Omental fat pad (tissue), 4 donors: Measurements from ENCODE around the gene HECTD3. TPM values are rescaled to one million over a fixed set of nuclear protein-coding genes. Genes with fewer than 3 reads are reported as not detected.
"Not testable (repeated sequence)": the region's sequence is repeated elsewhere in the genome, so short reads cannot be mapped to it uniquely, and the experiment has no call there.

Source experiments
- ATAC-seq: fragments of 150-250 bp; one replicate; pipeline ENCODE4 v1.9.1; 2016; ENCODE audit warnings: mild to moderate bottlenecking, moderate library complexity; ENCODE audit not compliant: low FRiP score
- DNase-seq: peaks from one replicate; pipeline ENCODE4 v3.0.0-alpha.2; 2019; ENCODE audit warnings: low spot score
- total RNA-seq, 4 donors: library from RNA; depleted of rRNA; stranded (reverse); fragments of >200 nt; gene quantifications; one replicate each; pipeline ENCODE4 v1.1.0, GENCODE V29; 2016
- TF ChIP-seq, protein P1 (sequence below), 3 donors: fragments of 450-650 bp; IDR thresholded peaks; one replicate each; pipeline ENCODE4 v1.5.1; 2016 to 2017; ENCODE audit warnings: antibody characterized with exemption in 3 of 3, mild to moderate bottlenecking in 3 of 3, moderate library complexity in 2 of 3

The HECTD3 gene
- total RNA-seq, 4 donors from 2014 or later, result 27.1 to 43.2 (median 38.1) TPM

DNA sequence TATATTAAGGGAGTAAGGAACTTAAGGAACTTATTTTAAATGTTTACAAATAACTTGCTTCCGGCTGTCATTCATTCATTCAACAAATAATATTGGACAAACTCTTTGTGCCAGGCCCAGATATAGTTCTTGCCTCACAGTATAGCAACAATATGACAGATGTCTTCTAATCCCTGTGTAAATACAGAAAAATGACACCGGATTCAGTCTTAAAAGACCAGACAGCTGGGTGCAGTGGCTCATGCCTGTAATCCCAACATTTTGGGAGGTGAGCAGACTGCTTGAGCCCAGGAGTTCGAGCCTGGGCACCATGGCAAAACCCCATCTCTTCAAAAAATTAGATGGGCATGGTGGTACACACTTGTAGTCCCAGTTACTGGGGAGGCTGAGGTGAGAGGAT lies 48.4 kb downstream of the HECTD3 start:
- TF ChIP-seq, protein P1, sequence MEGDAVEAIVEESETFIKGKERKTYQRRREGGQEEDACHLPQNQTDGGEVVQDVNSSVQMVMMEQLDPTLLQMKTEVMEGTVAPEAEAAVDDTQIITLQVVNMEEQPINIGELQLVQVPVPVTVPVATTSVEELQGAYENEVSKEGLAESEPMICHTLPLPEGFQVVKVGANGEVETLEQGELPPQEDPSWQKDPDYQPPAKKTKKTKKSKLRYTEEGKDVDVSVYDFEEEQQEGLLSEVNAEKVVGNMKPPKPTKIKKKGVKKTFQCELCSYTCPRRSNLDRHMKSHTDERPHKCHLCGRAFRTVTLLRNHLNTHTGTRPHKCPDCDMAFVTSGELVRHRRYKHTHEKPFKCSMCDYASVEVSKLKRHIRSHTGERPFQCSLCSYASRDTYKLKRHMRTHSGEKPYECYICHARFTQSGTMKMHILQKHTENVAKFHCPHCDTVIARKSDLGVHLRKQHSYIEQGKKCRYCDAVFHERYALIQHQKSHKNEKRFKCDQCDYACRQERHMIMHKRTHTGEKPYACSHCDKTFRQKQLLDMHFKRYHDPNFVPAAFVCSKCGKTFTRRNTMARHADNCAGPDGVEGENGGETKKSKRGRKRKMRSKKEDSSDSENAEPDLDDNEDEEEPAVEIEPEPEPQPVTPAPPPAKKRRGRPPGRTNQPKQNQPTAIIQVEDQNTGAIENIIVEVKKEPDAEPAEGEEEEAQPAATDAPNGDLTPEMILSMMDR (IDR thresholded peaks at IDR 0.05), result no peak
- DNase-seq (no peak), ATAC-seq (no peak)

DNA sequence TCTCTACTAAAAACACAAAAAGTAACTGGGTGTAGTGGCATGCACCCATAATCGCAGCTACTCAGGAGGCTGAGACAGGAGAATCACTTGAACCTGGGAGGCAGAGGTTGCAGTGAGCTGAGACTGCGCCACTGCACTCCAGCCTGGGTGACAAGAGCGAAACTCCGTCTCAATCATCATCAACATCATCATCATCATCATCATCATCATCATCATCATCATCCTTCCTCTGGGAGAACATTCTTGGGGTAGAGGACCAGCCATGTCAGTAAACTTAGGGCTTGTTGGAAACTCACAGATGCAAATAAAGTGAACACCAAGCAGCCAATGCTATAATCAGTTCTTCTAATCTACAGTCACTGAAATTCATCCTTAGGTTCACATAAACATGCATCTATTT lies 49.1 kb downstream of the HECTD3 start:
- not testable (repeated sequence) for ATAC-seq, DNase-seq

DNA sequence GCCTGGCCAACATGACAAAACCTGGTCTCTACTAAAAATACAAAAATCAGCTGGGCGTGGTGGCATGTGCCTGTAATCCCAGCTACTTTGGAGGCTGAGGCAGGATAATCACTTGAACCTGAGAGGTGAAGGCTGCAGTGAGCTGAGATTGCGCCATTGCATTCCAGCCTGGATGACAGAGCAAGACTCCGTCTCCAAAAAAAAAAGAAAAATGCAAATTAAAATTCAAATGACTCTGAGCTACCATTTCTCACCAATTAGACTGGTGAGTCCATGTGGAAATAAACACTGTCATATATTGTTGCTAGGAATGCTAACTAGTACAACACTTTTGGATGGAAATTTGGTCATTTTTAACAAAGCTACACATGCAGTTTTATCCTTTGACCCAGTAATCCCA lies 53.6 kb downstream of the HECTD3 start:
- DNase-seq, ATAC-seq: not testable (repeated sequence)

DNA sequence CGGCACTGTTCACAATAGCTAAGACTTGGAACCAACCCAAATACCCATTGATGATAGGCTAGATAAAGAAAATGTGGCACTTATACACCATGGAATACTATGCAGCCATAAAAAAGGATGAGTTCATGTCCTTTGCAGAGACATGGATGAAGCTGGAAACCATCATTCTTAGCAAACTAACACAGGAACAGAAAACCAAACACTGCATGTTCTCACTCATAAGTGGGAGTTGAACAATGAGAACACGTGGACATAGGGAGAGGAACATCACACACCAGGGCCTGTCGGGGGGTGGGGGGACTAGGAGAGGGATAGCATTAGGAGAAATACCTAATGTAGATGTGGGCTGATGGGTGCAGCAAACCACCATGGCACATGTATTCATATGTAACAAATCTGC lies 55.0 kb downstream of the HECTD3 start:
- DNase-seq, ATAC-seq: not testable (repeated sequence)

Other genes with a start within 250 kb of the HECTD3 start
- gene RPS8, start 235.8 kb downstream of the HECTD3 start, total RNA-seq, result 1,000 to 10,000 TPM; 1,945 to 2,684 (median 2,276) TPM
- under 1 TPM in 1 of 4 donors, not detected in 3; 0.24 TPM for gene BEST4, start 223.2 kb downstream of the HECTD3 start, total RNA-seq
- 100 to 1,000 TPM in 1 of 4 donors, 10 to 100 TPM in 3; 27.6 to 156 (median 73.9) TPM for gene PLK3, start 210.9 kb downstream of the HECTD3 start, total RNA-seq
- gene DYNLT4, start 204.0 kb downstream of the HECTD3 start, total RNA-seq, result 1 to 10 TPM in 1 of 4 donors, under 1 TPM in 1, not detected in 2; 0.65 to 6.3 TPM
- 10 to 100 TPM in 2 of 4 donors, 1 to 10 TPM in 2; 7.5 to 29.8 (median 12.2) TPM for gene BTBD19, start 202.8 kb downstream of the HECTD3 start, total RNA-seq
- gene PTCH2, start 168.1 kb downstream of the HECTD3 start, total RNA-seq, result under 1 TPM; 0.09 to 0.63 (median 0.43) TPM
- 10 to 100 TPM; 25.2 to 29.8 (median 26.6) TPM for gene EIF2B3, start 24.7 kb downstream of the HECTD3 start, total RNA-seq
- 10 to 100 TPM; 65.6 to 79.4 (median 76.2) TPM for gene UROD, start 930 bp upstream of the HECTD3 start, total RNA-seq
- gene ZSWIM5, start 195.3 kb upstream of the HECTD3 start, total RNA-seq, result 1 to 10 TPM in 2 of 4 donors, under 1 TPM in 2; 0.48 to 1.5 (median 0.88) TPM